NB4 (cell line): ENCODE data around the gene CPLX1.

Experiments
- POLR2A ChIP-seq: IDR thresholded peaks from 2 replicates; pipeline ENCODE4 v1.6.1; 2011; ENCODE audit warnings: mild to moderate bottlenecking; ENCODE audit not compliant: insufficient read length; ENCODE audit errors: extremely low read depth
- TF ChIP-seq, protein P1 (sequence below): IDR thresholded peaks from one replicate; pipeline ENCODE4 v1.5.1; 2012; ENCODE audit warnings: low read depth, low read length

DNA sequence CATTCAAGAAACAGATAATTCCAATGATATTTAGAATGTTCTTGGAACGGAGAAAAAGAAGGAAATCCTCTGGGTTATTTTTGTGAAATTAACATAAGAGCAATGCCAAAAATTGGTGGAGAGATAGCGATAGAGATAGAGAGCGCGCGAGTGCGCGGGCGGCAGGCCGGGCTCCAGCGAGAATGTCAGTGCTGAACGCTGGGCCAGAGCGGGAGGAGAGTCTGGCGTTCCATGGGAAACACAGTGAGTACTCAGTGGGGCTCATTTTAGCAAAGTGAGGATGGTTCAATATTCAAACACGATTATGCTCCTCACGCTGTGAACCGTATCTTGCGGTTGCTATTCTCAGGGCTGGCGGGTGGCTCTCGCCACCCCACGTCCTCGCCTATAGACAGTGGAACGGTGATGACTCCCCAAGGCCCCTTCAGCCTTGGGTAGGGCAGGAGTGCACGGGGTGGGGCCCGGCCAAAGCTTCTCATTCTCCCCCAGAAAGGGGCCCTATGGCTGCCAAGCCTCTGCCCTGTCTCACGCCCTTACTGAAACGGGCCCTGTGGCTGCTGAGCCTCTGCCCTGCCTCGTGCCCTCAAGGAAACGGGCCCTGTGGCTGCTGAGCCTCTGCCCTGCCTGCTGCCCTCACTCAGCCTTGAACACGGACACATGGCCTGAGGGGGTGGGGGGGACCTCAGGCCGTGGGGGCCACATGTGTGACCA, 16.9 kb downstream of the CPLX1 start:
- TF ChIP-seq, protein P1, sequence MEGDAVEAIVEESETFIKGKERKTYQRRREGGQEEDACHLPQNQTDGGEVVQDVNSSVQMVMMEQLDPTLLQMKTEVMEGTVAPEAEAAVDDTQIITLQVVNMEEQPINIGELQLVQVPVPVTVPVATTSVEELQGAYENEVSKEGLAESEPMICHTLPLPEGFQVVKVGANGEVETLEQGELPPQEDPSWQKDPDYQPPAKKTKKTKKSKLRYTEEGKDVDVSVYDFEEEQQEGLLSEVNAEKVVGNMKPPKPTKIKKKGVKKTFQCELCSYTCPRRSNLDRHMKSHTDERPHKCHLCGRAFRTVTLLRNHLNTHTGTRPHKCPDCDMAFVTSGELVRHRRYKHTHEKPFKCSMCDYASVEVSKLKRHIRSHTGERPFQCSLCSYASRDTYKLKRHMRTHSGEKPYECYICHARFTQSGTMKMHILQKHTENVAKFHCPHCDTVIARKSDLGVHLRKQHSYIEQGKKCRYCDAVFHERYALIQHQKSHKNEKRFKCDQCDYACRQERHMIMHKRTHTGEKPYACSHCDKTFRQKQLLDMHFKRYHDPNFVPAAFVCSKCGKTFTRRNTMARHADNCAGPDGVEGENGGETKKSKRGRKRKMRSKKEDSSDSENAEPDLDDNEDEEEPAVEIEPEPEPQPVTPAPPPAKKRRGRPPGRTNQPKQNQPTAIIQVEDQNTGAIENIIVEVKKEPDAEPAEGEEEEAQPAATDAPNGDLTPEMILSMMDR: no peak
- no peak for TF ChIP-seq POLR2A
